Astrocyte of the cerebellum (primary cell): ENCODE data around the gene PEX19.

Experiments used
- DNase-seq: peaks from one replicate; pipeline ENCODE4 v3.0.0-alpha.2; 2011; ENCODE audit warnings: low read depth
- H3K4me3 ChIP-seq: 2 replicates; pipeline ENCODE4 v1.5.1; 2011; ENCODE audit warnings: mild to moderate bottlenecking, low read depth, low read length, moderate library complexity
- in situ Hi-C: cut with HindIII; loops from 2 replicates; pipeline ENCODE4 v1.10.0; 2017; ENCODE audit warnings: low sequenced_read_pairs
- TF ChIP-seq, protein P1 (sequence below): IDR thresholded peaks from 2 replicates; pipeline ENCODE4 v1.5.1; 2012; ENCODE audit warnings: low read length, low read depth, moderate library complexity, mild to moderate bottlenecking; ENCODE audit errors: missing control alignments

PEX19 gene

GRCh38 chr1:160322831-160323230 lies 37.9 kb upstream of the PEX19 start:
- in situ Hi-C loops: loop anchor here (10.0 kb wide), 1 partner anchor 128 kb away; the partner anchor contains the start of gene CASQ1
- TF ChIP-seq, protein P1, sequence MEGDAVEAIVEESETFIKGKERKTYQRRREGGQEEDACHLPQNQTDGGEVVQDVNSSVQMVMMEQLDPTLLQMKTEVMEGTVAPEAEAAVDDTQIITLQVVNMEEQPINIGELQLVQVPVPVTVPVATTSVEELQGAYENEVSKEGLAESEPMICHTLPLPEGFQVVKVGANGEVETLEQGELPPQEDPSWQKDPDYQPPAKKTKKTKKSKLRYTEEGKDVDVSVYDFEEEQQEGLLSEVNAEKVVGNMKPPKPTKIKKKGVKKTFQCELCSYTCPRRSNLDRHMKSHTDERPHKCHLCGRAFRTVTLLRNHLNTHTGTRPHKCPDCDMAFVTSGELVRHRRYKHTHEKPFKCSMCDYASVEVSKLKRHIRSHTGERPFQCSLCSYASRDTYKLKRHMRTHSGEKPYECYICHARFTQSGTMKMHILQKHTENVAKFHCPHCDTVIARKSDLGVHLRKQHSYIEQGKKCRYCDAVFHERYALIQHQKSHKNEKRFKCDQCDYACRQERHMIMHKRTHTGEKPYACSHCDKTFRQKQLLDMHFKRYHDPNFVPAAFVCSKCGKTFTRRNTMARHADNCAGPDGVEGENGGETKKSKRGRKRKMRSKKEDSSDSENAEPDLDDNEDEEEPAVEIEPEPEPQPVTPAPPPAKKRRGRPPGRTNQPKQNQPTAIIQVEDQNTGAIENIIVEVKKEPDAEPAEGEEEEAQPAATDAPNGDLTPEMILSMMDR: no peak
- DNase-seq: no peak
- no peak overlapping the region for H3K4me3 ChIP-seq

- TF ChIP-seq, protein P1: no peak
- H3K4me3 ChIP-seq: no peak overlapping the region
- in situ Hi-C loops: no loop called here
- no peak for DNase-seq
Measured at GRCh38 chr1:160315359-160315758, 30.4 kb upstream of the PEX19 start.

DNA sequence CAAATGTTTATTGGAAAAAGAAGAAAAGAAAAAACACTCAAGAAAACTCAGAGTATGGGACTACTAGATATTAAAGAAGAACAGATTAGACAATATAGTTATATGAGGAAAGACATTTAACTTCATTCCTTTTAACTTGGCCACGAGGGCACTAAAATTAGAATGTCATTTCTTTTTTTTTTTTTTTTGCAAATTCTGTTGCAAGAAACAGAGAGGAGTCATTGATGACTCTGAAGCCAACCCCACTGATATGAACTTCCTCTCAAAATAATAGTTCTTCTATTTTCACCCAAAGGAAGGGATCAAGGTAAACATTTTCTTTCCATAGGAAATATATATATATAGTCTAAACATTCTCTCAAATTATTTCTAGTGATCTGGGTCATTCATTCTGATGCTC lies 24.6 kb upstream of the PEX19 start:
- DNase-seq: no peak

GRCh38 chr1:160309185-160309557 lies 24.2 kb upstream of the PEX19 start:
- DNase-seq: no peak
- no peak overlapping the region for H3K4me3 ChIP-seq
- in situ Hi-C loops: no loop called here
- TF ChIP-seq, protein P1: no peak

More for the DNA sequence above, 24.6 kb upstream of the PEX19 start:
- H3K4me3 ChIP-seq: no peak overlapping the region
- TF ChIP-seq, protein P1: no peak
- in situ Hi-C loops: no loop called here

- H3K4me3 ChIP-seq: no peak overlapping the region
Measured at GRCh38 chr1:160308451-160309184, 23.7 kb upstream of the PEX19 start.

DNA sequence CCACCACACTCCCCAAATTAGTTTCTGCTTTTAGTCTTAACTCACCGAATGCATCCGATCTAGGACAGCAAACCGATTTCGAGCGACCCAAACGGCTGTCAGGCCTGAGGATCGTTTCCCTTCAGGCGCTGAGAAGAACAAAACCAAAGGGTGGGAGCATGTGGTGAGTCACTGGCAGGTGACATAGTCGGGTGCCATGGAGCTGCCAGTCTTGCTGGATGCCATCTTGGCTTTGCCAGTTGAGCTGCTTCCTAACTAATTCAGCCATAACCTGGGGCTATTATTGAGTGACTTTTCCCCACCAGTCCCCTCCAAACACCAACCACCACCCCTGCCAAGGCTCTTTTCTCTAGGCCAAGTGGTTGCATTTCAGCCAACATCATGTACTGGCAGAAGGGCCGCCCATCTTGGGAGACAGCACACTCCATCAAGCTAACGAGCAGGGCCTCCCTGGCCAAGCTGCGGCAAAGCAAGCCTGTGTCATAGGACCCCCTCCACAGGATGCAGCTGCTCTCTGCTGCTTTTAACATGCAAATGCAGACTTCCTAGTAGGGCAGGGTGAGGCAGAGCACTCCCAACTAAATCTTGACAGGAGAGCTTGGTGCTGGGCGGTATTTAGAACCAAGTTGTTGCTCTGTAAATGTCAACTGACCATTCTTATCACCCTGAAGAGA lies 22.3 kb upstream of the PEX19 start:
- no peak for DNase-seq
- TF ChIP-seq, protein P1: no peak
- no peak overlapping the region for H3K4me3 ChIP-seq
- in situ Hi-C loops: no loop called here

More at GRCh38 chr1:160308451-160309184, 23.7 kb upstream of the PEX19 start:
- DNase-seq: no peak
- in situ Hi-C loops: no loop called here
- TF ChIP-seq, protein P1: no peak
